Activated T-cell treated with anti-CD3 and anti-CD28 coated beads, Interleukin-2, amount 50 U/mL, for 4 hours (primary cell): ENCODE results near the gene SETBP1. TPM values are rescaled to one million over a fixed set of nuclear protein-coding genes. Genes with fewer than 3 reads are reported as not detected.

Experiments used
- ATAC-seq, 2 donors: fragments of 200-7000 bp; cut with Tn5 transposase; one replicate each; pipeline ENCODE4 v1.10.0; 2021
- DNase-seq: peaks from one replicate; pipeline ENCODE4 v3.0.0-alpha.2; 2020
- H3K27me3 Mint-ChIP-seq: one replicate; pipeline ENCODE4 v1.8.0; 2021; ENCODE audit warnings: low read depth, mixed read lengths
- H3K36me3 Mint-ChIP-seq: one replicate; pipeline ENCODE4 v1.8.0; 2022; ENCODE audit warnings: mixed read lengths; ENCODE audit not compliant: insufficient read depth
- H3K4me1 Mint-ChIP-seq: one replicate; pipeline ENCODE4 v1.8.0; 2021; ENCODE audit warnings: low read depth, mixed read lengths
- H3K4me3 Mint-ChIP-seq: one replicate; pipeline ENCODE4 v1.8.0; 2021; ENCODE audit warnings: mild to moderate bottlenecking, moderate library complexity, mixed read lengths
- H3K9me3 Mint-ChIP-seq: one replicate; pipeline ENCODE4 v1.8.0; 2021; ENCODE audit warnings: mixed read lengths
- total RNA-seq, 3 donors: library from RNA; stranded (reverse); gene quantifications; one replicate each; pipeline ENCODE4 v1.2.1, GENCODE V29; 2021

Gene SETBP1
- total RNA-seq, 3 donors from 2014 or later = 6.2 to 9.2 (median 7.6) TPM

DNA sequence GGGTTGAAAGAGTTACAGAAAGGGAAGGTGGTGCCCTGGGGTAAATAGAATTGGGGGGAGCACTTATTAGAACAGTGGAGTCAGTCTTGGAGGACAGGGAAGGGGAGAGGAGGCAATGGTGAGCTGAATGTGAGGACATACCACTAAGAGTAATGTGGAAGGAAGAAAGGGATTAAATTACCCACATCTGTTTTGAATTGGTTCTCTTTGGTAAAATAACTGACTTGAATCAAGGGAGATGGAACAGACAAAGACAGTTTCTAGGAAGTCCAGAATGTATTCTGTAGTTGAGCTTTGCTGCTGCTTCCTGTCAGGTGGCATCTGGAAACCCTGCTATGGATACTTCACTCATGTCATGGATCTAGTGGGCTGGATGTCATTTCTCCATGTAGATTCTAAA, 6.7 kb downstream of the SETBP1 start:
- Mint-ChIP-seq H3K4me1 (no peaks in the 10 kb centered on the region), H3K27me3 (peaks cover 10% of the 10 kb centered on the region), H3K36me3 (no peaks in the 10 kb centered on the region), H3K9me3 (no peaks in the 10 kb centered on the region), H3K4me3 (no peak overlapping the region)
- DNase-seq = no peak
- no peak for ATAC-seq

DNA sequence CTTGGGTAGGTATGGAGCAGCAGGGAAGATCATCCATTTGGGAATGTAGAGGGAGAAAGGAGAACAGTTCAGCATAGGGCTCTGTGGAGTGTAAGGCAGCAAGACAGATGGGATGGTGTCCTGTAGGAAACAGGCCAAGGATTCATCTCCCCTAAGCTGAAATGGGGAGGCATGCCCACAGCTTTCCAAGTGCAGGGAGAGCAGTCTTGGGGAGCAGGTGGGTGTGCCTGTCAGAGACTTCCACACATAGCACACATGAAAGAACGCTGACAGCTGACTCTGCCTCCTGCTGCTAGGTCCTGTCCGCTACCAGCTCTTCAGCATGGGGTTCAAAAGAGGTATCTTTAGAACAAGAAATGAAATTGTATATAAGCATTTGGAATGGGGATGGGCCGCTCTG, 9.0 kb downstream of the SETBP1 start:
- H3K4me1 Mint-ChIP-seq = no peaks in the 10 kb centered on the region
- ATAC-seq = no peak
- DNase-seq = no peak
- no peak overlapping the region for H3K4me3 Mint-ChIP-seq
- no peaks in the 10 kb centered on the region for H3K9me3 Mint-ChIP-seq
- H3K27me3 Mint-ChIP-seq = peaks cover 10% of the 10 kb centered on the region
- no peaks in the 10 kb centered on the region for H3K36me3 Mint-ChIP-seq

DNA sequence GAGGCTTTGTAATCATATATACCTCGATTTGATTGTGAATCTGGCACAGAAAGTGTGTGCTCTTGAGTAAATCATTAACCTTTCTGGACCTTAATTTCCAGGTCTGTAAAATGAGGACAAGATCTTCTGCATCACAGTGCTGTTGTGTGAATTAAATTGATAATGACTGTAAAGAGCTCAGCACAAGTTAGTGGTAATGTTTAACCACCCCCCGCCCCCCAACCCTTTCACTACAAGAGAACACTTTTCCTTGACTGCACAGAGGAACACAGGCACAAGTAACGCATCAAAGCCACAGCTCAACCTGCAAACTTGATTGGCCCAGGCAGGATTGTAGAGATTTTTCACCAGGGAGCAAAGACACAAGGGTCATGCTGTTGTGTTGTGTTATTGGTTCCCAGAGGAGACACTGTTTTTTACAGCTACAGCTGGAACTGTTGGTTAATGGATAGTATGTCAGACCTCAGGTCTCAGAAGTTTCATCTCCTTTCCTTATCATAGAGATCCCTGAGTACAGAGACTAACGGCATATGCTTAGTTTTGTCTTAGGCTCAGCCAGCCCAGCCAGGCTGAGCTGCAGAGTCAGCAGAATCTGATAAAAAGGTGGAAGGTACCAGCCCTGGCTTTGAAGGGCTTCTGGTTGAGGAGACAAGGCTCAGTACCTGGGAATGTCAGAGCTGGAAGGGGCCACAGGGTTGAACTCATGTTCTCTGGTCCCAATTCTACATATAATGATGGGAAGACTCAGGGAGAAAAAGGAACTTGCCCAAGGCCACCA, 10.6 kb downstream of the SETBP1 start:
- DNase-seq = no peak
- ATAC-seq = no peak
- no peaks in the 10 kb centered on the region for H3K36me3 Mint-ChIP-seq
- peaks cover 3% of the 10 kb centered on the region for H3K27me3 Mint-ChIP-seq
- H3K9me3 Mint-ChIP-seq = no peaks in the 10 kb centered on the region
- H3K4me1 Mint-ChIP-seq = no peaks in the 10 kb centered on the region
- H3K4me3 Mint-ChIP-seq = no peak overlapping the region

DNA sequence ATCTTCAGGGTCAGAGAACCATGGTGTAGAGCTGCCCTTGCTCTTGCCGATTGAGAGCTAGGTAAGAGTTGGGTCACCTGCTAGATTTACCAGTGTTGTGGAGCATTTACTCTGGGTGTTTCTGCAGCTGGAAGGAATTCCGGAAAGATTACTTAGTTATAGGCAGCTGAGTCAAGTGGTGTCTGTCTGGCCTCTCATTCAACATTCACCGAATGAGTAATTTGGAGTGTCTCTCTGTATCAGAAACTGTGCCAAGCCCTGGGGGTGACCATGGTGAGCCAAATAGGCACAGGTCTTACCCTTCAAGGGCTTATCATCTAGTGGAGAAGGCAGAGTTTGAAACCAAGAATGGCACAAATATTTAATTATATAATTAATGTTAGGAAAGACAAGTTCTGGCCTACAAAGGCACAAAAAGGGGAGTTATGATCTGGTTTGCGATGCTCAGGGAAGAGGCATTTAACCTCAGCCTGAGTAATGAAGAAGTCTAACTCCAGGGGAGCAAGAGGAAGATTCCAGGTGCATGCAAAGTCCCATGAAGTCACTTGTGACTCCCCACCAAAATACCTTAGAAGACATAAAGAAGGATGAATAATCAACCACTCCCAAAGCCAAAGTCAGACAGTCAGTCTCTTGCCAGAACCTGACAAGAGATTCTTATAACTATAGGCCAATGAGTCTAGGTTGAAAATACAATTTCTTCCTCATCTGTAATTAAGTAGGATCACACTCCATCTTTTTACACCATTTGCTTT, 12.5 kb downstream of the SETBP1 start:
- DNase-seq (no peak), ATAC-seq (no peak)
- Mint-ChIP-seq H3K9me3 (no peaks in the 10 kb centered on the region), H3K27me3 (peaks cover 2% of the 10 kb centered on the region), H3K4me1 (peaks cover under 1% of the 10 kb centered on the region), H3K36me3 (no peaks in the 10 kb centered on the region), H3K4me3 (no peak overlapping the region)

- no peak for DNase-seq
- Mint-ChIP-seq H3K9me3 (no peaks in the 10 kb centered on the region), H3K27me3 (no peaks in the 10 kb centered on the region), H3K4me1 (peaks cover 4% of the 10 kb centered on the region), H3K36me3 (no peaks in the 10 kb centered on the region), H3K4me3 (no peak overlapping the region)
- ATAC-seq = no peak
Measured at GRCh38 chr18:44695503-44695902, 14.8 kb downstream of the SETBP1 start.

DNA sequence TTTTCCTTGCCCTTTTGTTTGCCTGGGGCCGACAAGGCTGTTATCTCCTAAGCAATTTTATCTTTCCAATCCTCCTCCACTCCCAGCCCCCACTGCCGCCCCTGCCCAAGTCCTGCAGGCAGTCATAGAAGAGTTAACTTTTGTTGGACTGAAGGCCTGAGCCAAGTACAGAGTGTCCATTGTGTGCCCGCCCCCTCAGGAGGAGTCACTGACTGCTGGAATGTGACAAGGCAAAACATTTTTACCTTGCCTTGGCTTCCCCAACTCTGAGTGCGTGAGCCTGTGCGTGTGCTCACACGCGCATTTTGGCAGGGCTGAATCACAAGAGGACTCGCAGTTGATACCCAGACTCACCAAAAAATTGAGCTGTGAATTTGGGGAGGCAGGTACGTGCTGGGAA, 16.2 kb downstream of the SETBP1 start:
- no peak for DNase-seq
- Mint-ChIP-seq H3K9me3 (no peaks in the 10 kb centered on the region), H3K27me3 (no peaks in the 10 kb centered on the region), H3K4me3 (no peak overlapping the region), H3K36me3 (no peaks in the 10 kb centered on the region), H3K4me1 (peaks cover 9% of the 10 kb centered on the region)
- ATAC-seq = no peak

- ATAC-seq (no peak), DNase-seq (no peak)
- Mint-ChIP-seq H3K27me3 (no peaks in the 10 kb centered on the region), H3K4me3 (no peak overlapping the region), H3K4me1 (peaks cover 11% of the 10 kb centered on the region), H3K36me3 (no peaks in the 10 kb centered on the region), H3K9me3 (no peaks in the 10 kb centered on the region)
Measured at GRCh38 chr18:44697315-44697714, 16.6 kb downstream of the SETBP1 start.

GRCh38 chr18:44698518-44698917, 17.8 kb downstream of the SETBP1 start:
- DNase-seq (no peak), ATAC-seq (no peak)
- Mint-ChIP-seq H3K4me3 (no peak overlapping the region), H3K9me3 (no peaks in the 10 kb centered on the region), H3K36me3 (no peaks in the 10 kb centered on the region), H3K4me1 (peaks cover 15% of the 10 kb centered on the region), H3K27me3 (no peaks in the 10 kb centered on the region)

DNA sequence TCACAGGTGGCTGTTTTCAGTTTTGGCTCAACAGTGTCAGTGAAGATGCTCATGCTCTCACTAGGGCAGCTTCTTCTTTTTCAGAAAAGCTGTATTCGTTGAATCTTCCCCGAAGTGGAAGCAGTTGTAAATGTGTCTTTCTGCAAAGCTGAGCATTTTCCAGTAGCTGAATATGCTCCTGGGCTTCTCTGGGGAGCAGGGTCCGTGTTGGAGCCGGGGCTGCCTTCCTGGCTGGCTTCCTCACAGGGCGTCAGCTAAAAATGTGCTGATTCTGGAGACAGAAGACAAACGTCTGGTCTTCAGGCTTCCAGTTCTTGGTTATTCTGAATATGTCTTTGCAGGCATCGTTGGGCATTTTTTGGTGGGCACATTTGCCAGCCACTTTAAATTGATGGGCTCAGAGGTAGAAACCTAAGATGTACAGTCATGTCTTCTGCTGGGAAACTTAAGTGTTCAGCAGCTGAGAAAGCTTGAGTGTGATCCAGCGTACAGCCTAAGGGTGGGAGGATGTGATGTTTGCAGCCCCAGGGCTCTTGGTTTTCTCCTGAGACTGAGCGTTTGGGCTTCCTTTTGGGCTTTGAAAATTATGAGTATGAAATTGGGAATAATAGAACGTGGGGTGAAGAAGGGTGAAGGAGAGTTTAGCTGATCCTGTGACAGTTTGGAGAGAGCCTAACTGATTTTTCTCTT, 19.0 kb downstream of the SETBP1 start:
- no peaks in the 10 kb centered on the region for H3K27me3 Mint-ChIP-seq
- no peaks in the 10 kb centered on the region for H3K9me3 Mint-ChIP-seq
- ATAC-seq = no peak
- H3K4me1 Mint-ChIP-seq = peaks cover 15% of the 10 kb centered on the region
- DNase-seq = no peak
- no peak overlapping the region for H3K4me3 Mint-ChIP-seq
- no peaks in the 10 kb centered on the region for H3K36me3 Mint-ChIP-seq

- Mint-ChIP-seq H3K27me3 (no peaks in the 10 kb centered on the region), H3K4me1 (peaks cover 15% of the 10 kb centered on the region), H3K9me3 (no peaks in the 10 kb centered on the region), H3K4me3 (no peak overlapping the region), H3K36me3 (no peaks in the 10 kb centered on the region)
- ATAC-seq = peak; percentile 45 to 53
- no peak for DNase-seq
Measured at GRCh38 chr18:44700652-44701051, 20.0 kb downstream of the SETBP1 start.

GRCh38 chr18:44701227-44701626, 20.5 kb downstream of the SETBP1 start:
- ATAC-seq = no peak
- Mint-ChIP-seq H3K27me3 (no peaks in the 10 kb centered on the region), H3K36me3 (no peaks in the 10 kb centered on the region), H3K9me3 (no peaks in the 10 kb centered on the region), H3K4me1 (peaks cover 15% of the 10 kb centered on the region), H3K4me3 (no peak overlapping the region)
- no peak for DNase-seq

DNA sequence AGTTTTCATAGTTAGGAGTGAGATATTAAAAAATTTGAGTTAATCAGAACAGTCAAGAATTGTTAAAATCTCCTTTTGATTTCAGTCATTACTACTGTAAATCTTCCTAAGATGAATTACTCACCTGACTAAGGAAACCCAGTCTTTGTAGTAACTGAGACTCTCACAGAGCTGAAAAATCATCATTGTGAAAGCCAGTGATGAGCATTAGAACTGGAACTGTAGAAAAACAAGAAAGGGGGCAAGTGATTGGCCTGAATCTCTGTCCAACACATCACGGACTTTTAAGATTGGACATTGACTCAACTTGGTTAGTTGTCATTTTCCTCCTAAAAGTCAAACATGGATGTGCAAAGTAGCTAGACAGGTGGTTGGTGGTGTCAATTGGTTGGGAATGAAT, 21.9 kb downstream of the SETBP1 start:
- Mint-ChIP-seq H3K36me3 (no peaks in the 10 kb centered on the region), H3K4me1 (peaks cover 15% of the 10 kb centered on the region), H3K27me3 (peaks cover 3% of the 10 kb centered on the region), H3K4me3 (no peak overlapping the region), H3K9me3 (no peaks in the 10 kb centered on the region)
- ATAC-seq = peak; percentile 66 to 76
- DNase-seq = no peak

DNA sequence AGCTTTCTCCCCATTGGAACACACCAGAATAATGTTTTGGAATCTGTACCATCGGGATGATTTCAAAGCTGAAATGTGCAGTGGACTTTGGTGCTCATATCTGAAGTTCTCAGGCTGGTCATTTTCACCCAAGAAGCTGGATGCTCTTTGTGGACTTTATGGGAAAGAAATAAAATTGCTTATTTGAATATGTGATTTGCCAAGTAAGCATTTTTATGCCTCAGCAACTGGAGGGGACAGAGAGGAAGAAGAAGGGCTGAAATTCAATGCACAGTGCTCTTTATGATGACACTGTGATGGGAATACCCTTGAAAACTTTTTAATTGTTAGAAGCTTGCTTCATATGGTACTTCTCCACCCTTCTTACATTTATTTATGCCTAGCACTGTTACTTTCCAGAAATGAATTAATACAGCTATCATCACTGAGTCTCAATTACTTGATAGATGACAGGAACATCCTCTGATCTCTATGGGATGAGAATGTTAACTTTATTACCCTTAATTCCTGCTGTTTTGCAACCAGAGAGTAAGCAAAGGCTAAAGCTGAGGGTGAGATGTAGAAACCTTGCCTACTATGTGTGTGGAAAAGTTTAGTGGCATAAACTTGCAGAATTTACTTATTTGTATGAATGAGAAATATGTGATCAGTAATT, 23.6 kb downstream of the SETBP1 start:
- Mint-ChIP-seq H3K27me3 (peaks cover 5% of the 10 kb centered on the region), H3K36me3 (peaks cover 1% of the 10 kb centered on the region), H3K4me1 (peaks cover 11% of the 10 kb centered on the region), H3K9me3 (no peaks in the 10 kb centered on the region), H3K4me3 (no peak overlapping the region)
- no peak for ATAC-seq
- DNase-seq = no peak

DNA sequence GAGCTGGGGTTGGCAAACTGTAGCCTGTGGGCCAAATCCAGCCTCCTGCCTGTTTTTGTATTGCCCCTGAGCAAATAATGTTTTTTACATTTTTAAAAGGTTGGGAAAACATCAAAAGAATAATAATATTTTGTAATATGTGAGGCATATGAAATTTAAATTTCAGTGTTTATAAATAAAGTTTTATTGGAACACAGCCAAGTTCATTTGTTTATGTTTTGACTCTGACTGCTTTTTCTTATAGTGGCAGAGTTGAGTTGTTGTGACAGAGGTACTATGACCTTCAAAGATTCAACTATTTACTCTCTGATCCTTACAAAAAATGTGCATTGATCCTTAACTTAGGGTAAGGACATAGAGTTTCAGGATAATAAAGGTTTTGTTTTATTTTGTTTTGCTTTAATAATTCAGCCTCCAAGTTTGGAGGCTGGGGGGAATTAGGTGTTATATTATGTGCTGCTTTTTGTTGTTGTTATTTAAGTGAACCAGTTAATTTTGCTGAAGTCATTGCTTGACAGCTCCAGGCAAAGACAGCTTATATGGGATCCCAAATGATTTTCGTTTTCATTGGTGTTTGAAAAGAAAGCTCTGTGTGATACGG, 24.5 kb downstream of the SETBP1 start:
- DNase-seq = no peak
- Mint-ChIP-seq H3K4me3 (no peak overlapping the region), H3K4me1 (peaks cover 16% of the 10 kb centered on the region), H3K36me3 (peaks cover 1% of the 10 kb centered on the region), H3K27me3 (peaks cover 5% of the 10 kb centered on the region), H3K9me3 (no peaks in the 10 kb centered on the region)
- no peak for ATAC-seq
